HuH-7 (cell line): ENCODE results near the gene WDR44.
"Not testable (repeated sequence)": the region's sequence is repeated elsewhere in the genome, so short reads cannot be mapped to it uniquely, and the experiment has no call there.

ENCODE experiments used
- DNase-seq: peaks from one replicate; pipeline ENCODE4 v3.0.0; 2011; ENCODE audit warnings: low spot score

The WDR44 gene

GRCh38 chrX:118482384-118482783, 136.5 kb downstream of the WDR44 start:
- not testable (repeated sequence) for DNase-seq

GRCh38 chrX:118484216-118484903, 138.5 kb downstream of the WDR44 start:
- no peak for DNase-seq

DNA sequence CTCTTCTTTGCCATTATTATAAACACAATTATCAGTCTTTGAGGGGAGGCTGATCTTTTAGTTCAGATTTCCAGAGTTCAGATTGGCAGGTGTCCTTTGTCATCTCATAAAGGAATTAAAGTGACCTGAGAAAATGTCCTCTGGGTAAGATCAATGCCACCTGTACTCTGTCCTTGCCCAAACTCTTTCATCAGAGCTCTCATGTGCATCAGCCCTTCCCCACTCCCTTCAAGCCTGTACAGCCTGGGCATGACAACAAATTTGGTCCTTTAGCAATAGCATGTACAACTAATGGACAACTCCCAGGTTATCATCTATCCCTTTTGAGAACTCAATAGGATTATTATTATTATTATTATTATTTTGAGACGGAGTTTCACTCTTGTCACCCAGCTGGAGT, 140.8 kb downstream of the WDR44 start:
- DNase-seq, result not testable (repeated sequence)

GRCh38 chrX:118493016-118493415, 147.1 kb downstream of the WDR44 start:
- DNase-seq, result no peak

- DNase-seq, result no peak
Observed at GRCh38 chrX:118493653-118494297, 147.9 kb downstream of the WDR44 start.

DNA sequence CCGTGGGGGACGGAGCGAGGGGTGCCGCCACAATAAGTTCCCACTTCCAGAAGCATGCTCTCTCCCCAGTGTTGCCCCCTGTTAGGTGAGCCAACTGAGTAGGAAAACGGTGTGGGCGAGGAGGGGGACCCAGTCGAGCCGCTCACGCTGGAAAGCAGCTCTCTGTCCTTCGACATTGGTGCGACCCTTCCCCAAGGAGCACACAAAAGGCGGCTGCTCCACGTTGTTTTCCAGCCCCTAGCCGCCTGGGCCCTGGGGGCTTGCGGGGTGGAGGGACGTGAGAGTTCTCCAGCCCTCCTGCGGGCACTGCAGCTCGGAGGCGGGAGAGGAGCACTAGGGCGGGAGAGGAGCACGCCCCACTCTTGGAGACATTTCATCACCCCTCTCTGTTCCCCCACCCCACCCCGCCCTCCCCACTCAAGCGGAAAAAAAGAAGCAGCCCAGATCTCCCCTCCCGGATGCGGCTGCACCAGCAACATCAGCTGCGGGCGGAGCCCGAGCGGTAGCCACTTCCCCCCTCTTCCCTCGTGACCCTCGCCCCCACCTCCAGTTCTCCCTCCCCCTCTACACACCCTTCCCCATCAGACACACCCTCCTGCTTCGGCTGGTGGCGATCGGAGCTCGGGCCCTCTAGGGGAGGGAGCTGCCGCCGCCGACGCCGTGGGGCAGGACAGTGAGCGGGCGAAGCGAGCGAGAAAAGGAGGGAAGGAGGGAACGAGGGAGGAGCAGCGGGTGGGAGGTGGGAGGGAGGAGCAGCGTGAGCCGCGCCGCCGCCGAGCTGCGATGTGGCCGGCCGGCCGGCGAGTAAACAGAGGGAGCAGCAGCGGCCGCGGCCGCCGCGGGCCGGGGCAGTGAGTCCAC, 149.4 kb downstream of the WDR44 start, which contains the start of gene DOCK11:
DOCK11 (plus strand) TSS at position 755 of the 861 bp plus-strand sequence. CDS start 157 bp downstream, outside the sequence.
- peak; percentile 64 for DNase-seq

DNA sequence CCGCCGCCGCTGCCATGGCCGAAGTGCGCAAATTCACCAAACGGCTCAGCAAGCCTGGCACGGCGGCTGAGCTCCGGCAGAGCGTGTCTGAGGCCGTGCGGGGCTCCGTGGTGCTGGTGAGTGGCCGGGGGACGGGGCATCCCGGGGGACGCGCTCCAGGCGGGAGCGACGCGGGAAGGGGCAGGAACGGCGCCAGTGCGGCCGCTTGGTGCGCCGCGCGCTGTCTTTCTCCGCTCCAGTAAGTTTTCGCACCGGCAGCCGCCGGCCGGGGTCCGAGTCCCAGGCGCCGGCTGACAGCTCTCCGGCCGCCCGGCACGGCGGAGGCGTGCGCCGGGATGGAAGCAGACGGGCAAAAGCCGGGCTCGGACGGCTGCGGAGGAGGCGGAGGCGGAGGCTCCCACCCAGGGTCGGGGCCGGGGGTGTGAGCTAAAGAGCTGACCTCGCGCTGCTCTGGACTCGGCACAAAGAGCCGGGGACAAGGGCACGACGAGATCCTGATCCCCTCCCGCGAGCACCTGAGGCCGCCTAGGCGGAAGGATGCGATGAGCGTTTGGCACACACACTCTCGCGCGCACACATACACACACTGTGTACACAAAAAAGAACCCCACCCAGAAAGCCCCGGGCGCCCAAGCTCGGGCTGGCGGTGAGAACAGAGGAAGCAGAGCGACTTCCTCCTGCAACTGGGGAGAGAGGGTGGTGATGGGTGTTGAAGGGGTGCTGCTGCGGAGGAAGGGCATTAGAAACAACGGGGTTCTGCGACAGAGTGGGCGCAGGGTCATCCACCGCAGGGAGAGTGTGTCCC, 150.3 kb downstream of the WDR44 start:
- DNase-seq, result no peak

DNA sequence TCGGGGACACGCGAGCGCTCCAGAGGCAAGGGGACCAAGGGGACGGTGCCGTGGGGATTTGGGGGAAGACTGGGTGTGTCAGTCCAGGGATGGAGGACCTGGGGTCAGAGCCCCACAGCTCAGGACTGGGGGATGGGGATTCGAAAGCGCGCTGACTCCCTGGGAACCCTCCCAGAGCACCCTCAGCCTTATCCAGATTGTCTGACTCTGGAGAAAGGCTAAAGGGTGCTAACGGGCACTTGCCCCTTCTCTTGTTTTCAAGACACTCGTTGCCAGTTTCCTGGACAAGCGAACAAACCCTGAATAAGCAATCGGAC, 150.8 kb downstream of the WDR44 start:
- no peak for DNase-seq

DNA sequence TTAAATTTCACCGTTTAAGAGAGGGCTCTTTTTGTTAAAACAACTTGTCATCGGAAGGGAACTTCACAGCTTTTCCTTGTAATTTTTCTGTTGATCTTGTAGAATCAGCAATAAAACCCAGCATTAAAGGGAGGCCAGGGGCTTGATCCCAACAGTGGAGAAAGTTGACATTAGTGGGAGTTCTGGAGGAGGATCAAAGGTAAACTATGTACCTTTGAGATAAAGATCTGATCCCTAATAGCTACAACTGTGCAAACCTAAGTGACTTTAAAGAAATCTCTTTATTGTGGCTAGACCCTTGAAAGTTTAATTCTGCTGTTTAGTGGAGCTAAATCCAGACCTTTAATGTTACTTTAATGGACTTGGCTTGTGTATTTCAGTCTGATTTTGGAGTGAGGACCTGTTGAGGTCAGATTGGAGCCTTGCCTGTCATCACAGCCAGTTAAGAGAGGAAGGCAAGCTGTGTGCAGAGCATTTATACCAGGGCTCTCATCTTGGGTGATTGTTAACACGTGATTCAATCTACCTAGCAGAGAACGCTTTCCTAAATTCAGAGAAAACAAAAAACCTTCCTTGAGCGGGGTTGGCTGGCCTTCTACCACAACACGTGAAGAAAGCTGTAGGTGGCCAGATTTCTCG, 151.4 kb downstream of the WDR44 start:
- no peak for DNase-seq

GRCh38 chrX:118498351-118498750, 152.4 kb downstream of the WDR44 start:
- DNase-seq, result no peak

DNA sequence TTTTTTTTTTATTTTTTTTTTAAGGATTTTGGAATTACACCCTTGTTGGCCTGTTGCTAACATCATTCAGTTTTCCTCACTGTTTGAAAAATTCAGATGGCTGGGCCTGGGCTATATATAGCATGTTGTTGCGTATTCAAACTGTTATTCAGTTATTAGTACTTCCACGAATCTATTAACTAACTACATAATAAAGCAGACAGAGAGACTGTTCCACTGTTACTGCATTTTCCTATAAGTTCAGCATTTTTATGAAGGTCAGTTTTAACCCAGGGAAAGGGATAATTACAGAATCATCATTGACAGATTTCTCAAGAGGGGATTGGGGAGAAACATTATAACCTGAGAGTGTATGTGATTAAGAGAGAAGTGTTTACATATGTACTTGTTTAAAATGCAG, 152.8 kb downstream of the WDR44 start:
- no peak for DNase-seq

- DNase-seq, result no peak
Observed at GRCh38 chrX:118499295-118499694, 153.4 kb downstream of the WDR44 start.
